SK-N-SH treated with all-trans-retinoic acid at 6 μM for 48 hours (cell line): ENCODE data around the gene ECHDC3.

Experiments used
- GLIS3 ChIP-seq: fragments of 250-450 bp; sonication (Bioruptor Pico); IDR thresholded peaks from 2 replicates; pipeline ENCODE4 v1.5.0; 2020; ENCODE audit warnings: mild to moderate bottlenecking, moderate library complexity
- PPARA ChIP-seq: fragments of 250-450 bp; sonication (Bioruptor Pico); IDR thresholded peaks from 2 replicates; pipeline ENCODE4 v1.5.0; 2020; ENCODE audit warnings: mild to moderate bottlenecking, borderline replicate concordance
- TCF4 ChIP-seq: fragments of 250-450 bp; sonication (Bioruptor Pico); IDR thresholded peaks from 2 replicates; pipeline ENCODE4 v1.8.0; 2021; ENCODE audit warnings: mild to moderate bottlenecking, moderate library complexity, borderline replicate concordance
- TOX ChIP-seq: fragments of 250-450 bp; sonication (Bioruptor Pico); IDR thresholded peaks from 2 replicates; pipeline ENCODE4 v1.8.0; 2021; ENCODE audit warnings: mild to moderate bottlenecking, moderate library complexity, borderline replicate concordance
- ZC3H10 ChIP-seq: fragments of 250-450 bp; sonication (Bioruptor Pico); IDR thresholded peaks from 2 replicates; pipeline ENCODE4 v1.5.1; 2021; ENCODE audit warnings: mild to moderate bottlenecking, moderate library complexity
- ZNF565 ChIP-seq: fragments of 450-650 bp; formaldehyde crosslinking; conservative IDR thresholded peaks from 2 replicates; pipeline ENCODE4 v1.5.0; 2020; ENCODE audit warnings: low read depth, mild to moderate bottlenecking, moderate library complexity
- ZNF70 ChIP-seq: fragments of 450-650 bp; formaldehyde crosslinking; IDR thresholded peaks from 2 replicates; pipeline ENCODE4 v1.5.0; 2020; ENCODE audit warnings: mild to moderate bottlenecking, moderate library complexity
- TF ChIP-seq, protein P1 (sequence below): fragments of 250-450 bp; sonication (Bioruptor Pico); IDR thresholded peaks from 2 replicates; pipeline ENCODE4 v1.8.0; 2020; ENCODE audit warnings: mild to moderate bottlenecking, moderate library complexity, borderline replicate concordance
- TF ChIP-seq, protein P2 (sequence below): fragments of 250-450 bp; sonication (Bioruptor Pico); IDR thresholded peaks from 2 replicates; pipeline ENCODE4 v1.5.1; 2021; ENCODE audit warnings: mild to moderate bottlenecking, moderate library complexity
- TF ChIP-seq, protein P3 (sequence below): fragments of 250-450 bp; sonication (Bioruptor Pico); IDR thresholded peaks from 2 replicates; pipeline ENCODE4 v1.5.1; 2020; ENCODE audit warnings: low read depth, mild to moderate bottlenecking, moderate library complexity

DNA sequence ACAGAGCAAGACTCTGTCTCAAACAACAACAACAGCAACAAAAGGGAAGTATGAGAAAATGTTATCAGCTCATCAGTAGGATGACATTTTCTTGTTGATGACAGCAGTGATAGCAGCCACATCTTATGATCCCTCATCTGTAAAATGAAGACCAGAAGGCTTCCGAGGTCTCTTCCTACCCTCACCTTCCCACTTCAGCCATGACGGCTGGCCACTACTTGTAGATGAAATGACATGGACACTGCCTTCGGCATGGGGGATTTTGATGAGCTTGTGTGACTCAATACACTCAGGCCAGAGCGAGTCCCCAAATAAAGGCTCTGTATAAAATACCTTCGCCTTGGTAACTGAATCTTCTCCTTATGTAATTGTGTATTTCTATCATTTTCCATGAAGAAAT lies 6.7 kb downstream of the ECHDC3 start:
- TF ChIP-seq, protein P1, sequence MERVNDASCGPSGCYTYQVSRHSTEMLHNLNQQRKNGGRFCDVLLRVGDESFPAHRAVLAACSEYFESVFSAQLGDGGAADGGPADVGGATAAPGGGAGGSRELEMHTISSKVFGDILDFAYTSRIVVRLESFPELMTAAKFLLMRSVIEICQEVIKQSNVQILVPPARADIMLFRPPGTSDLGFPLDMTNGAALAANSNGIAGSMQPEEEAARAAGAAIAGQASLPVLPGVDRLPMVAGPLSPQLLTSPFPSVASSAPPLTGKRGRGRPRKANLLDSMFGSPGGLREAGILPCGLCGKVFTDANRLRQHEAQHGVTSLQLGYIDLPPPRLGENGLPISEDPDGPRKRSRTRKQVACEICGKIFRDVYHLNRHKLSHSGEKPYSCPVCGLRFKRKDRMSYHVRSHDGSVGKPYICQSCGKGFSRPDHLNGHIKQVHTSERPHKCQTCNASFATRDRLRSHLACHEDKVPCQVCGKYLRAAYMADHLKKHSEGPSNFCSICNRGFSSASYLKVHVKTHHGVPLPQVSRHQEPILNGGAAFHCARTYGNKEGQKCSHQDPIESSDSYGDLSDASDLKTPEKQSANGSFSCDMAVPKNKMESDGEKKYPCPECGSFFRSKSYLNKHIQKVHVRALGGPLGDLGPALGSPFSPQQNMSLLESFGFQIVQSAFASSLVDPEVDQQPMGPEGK (CRISPR knock-in tag): no peak
- TF ChIP-seq, protein P2, sequence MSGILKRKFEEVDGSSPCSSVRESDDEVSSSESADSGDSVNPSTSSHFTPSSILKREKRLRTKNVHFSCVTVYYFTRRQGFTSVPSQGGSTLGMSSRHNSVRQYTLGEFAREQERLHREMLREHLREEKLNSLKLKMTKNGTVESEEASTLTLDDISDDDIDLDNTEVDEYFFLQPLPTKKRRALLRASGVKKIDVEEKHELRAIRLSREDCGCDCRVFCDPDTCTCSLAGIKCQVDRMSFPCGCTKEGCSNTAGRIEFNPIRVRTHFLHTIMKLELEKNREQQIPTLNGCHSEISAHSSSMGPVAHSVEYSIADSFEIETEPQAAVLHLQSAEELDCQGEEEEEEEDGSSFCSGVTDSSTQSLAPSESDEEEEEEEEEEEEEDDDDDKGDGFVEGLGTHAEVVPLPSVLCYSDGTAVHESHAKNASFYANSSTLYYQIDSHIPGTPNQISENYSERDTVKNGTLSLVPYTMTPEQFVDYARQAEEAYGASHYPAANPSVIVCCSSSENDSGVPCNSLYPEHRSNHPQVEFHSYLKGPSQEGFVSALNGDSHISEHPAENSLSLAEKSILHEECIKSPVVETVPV (CRISPR knock-in tag): no peak
- no peak for TF ChIP-seq ZC3H10
- no peak for TF ChIP-seq ZNF70
- no peak for TF ChIP-seq PPARA (CRISPR knock-in tag)
- no peak for TF ChIP-seq GLIS3 (CRISPR knock-in tag)
- TF ChIP-seq ZNF565 (CRISPR knock-in tag): no peak
- TF ChIP-seq TOX (CRISPR knock-in tag): no peak
- TF ChIP-seq, protein P3, sequence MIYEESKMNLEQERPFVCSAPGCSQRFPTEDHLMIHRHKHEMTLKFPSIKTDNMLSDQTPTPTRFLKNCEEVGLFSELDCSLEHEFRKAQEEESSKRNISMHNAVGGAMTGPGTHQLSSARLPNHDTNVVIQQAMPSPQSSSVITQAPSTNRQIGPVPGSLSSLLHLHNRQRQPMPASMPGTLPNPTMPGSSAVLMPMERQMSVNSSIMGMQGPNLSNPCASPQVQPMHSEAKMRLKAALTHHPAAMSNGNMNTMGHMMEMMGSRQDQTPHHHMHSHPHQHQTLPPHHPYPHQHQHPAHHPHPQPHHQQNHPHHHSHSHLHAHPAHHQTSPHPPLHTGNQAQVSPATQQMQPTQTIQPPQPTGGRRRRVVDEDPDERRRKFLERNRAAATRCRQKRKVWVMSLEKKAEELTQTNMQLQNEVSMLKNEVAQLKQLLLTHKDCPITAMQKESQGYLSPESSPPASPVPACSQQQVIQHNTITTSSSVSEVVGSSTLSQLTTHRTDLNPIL (CRISPR knock-in tag): no peak
- no peak for TF ChIP-seq TCF4 (CRISPR knock-in tag)
